Putamen (tissue), 1 donor: ENCODE data around the gene CRLF1.
"Not testable (repeated sequence)": the region's sequence is repeated elsewhere in the genome, so short reads cannot be mapped to it uniquely, and the experiment has no call there.

Experiments used
- DNase-seq: peaks from one replicate; pipeline ENCODE4 v3.0.0-alpha.2; 2016; ENCODE audit warnings: low spot score

Gene CRLF1

DNA sequence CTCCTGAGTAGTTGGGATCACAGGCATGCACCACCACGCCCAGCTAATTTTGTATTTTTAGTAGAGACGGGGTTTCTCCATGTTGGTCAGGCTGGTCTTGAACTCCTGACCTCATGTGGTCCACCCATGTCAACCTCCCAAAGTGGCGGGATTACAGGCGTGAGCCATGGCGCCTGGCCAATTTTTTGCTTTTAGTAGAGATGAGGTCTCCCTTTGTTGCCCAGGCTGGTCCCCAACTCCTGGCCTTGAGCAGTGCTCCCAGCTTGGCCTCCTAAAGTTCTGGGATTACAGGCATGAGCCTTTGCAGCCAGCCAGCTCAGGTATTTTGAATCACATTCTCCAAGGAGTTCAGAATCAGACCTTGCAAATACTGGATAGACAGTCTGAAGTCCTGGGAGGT lies 13.9 kb downstream of the CRLF1 start:
- DNase-seq = not testable (repeated sequence)

DNA sequence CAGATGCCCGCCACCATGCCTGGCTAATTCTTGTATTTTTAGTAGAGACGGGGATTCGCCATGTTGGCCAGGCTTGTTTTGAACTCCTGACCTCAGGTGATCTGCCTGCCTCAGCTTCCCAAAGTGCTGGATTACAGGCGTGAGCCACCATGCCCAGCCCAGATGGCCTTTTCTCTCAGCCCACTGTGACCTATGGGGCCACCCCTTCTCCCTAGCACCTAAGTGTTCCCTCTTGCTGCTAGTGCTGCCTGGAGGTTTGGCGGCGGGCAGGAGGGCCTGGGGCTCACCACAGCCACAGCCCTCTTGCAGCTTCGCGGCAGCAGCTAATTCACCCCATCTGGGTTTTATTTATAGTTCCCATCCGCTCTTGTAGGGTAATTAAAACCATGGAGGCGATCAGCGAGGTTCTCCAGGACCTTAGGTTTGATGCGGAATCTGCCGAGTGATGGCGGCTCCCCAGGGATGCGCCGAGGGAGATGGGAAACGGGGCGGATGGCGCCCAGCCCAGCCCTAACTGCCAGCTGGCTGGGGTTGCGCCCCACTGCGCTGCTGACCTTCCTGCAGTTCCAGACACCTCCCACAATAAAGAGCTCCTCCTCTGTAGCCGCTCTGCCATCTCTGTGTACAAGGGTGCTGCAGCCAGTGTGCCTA lies 14.7 kb downstream of the CRLF1 start:
- DNase-seq = no peak

DNA sequence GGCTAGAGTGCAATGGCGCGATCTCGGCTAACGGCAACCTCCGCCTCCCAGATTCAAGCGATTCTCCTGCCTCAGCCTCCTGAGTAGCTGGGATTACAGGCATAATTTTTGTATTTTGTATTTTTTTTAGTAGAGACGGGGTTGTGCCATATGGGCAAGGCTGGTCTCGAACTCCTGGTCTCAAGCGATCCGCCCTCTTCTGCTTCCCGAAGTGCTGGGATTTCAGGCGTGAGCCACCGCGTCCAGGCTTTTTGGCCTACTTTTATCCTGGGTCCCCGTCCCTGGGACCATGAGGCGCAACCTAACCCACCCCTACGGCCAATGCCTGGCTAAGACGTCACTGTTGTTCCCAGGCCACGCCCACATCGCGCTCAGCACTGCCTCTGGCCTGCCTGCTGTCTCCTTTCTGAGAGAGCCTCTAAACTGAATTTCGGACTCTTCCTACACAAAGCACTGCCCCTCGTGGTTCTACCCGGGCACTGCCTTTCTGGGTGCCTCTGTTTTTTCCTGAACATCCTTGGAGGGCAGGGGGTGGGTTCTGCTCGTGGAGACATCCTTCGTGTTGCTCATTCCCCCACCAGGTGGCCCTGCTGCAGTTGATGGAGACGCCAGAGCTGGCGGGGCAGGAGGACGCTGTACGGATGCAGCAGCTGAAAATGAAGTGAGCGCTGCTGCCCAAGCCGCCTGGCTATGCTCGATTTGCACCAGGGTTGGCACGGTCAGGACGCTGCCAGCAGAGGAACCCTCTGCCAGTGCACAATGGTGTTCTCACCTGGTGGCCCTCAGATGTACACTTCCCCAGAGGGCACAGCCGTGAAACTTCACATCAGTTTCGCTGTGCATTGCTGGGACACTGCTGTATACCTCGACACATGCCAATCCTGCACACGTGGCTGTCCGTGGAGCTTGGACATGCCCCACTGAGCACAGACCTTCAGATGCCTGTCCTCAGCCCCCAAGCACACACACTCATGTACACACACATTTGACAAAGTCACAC lies 16.0 kb downstream of the CRLF1 start:
- DNase-seq = peak; percentile 87

DNA sequence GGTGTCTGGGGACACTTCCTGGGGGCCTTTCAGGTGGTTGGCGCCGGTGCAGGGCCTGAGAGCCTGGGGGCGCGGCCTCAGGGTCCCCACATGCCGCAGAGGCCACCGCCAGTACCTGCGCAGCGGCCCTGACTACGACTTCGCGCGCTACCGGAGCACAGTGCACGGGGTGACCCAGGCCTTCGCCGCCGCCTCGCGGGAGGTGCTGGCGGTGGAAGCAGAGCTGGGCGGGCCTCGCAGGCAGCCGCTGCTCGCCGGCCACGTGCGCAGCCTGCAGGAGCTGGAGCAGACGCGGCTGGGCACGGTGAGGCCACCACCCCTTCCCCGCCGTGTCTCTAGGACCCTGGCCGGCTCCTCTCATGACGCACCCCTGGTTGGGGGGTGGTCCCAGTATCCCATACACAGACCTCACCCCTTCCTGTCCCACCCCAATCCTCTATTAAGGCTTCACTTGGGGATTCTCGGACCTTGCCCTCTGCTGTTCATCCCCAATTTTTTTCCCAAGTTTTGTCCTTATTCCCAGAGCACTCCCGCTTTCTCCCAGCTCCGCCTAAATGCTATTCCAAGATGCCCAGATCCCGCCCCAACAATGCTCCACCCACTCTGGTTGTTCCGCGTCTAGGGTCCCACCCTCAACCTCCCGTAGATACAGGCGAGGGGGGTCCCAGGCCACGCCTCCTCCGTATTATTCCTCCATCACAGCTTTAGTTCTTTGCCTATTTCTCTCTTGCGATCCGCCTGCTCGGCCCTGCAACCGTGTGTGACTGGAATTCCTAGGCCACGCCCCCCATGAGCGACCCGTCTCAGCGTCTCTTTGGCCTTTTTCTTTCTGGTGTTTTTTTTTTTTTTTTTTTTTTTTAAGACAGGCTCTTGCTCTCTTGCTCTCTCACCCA lies 17.0 kb downstream of the CRLF1 start:
- DNase-seq = no peak

DNA sequence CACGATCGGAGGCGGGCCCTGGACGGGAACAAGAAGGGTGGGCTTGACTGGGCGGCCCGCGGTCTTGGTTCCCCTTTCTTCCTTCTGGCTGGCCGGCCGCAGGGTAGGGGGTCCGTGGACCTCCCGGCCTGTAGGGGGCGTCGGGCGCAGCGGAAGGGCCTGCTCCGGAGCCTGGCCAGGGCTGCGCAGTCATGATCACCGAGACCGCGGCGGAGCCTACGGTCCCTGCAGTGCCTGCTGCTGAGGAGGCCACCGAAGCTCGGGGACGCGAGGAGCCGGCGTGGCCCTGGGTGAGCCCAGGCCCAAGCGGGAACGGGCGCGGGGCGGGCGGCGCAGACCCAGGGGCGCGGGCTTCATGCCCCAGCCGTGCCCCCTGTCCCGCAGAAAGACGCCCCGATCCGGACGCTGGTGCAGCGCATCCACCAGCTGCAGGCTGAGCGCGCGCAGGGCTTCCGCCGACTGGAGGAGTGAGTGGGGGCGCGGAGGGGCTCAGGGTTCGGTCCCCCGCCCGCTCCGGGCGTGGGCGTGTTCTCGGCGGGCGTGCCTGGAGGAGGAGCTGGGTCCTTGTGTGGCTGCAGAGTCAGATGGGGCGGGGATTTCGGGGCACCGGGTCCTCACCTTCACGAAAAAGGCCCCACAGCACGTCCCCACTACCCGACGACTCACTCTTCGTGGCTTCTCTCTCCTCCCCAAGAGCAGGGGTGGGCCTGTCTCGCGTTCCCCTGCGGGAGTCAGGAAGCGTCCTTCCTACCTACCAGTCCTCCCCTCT lies 17.8 kb downstream of the CRLF1 start, which contains the start of gene REX1BD:
Gene REX1BD, plus strand, starts transcription at position 188 of the 769 bp plus-strand sequence. Its CDS starts 4 bp downstream, at position 192.
- peak; percentile 78 for DNase-seq

DNA sequence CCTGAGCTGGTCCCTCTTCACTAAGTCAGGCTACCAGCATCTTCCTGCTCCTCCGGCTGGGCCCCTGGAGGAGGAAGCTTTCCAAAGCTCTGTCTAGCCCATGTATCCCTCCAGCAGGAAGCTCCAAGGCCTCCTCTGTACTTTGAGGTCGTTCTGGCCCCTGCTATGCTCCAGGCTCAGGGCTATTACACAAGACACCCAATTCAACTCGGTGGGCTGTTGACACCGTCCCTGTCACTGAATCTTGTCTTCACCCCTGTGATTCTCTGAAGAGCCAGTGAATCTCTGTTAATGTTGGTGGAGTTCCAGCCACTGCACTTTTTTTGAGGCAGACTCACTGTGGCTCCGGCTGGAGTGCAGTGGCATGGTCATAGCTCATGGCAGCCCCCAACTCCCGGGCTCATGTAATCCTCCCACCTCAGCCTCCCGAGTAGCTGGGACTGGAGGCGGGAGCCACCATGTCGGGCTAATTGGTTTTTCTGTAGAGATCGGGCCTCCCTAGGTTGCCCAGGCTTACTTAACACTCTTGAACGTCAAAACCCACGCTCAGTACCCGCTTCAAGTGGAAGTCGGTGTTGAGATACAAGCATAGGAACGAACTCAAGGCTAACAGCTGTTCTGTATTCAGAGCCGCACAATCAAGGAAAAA lies 18.5 kb downstream of the CRLF1 start:
- no peak for DNase-seq

DNA sequence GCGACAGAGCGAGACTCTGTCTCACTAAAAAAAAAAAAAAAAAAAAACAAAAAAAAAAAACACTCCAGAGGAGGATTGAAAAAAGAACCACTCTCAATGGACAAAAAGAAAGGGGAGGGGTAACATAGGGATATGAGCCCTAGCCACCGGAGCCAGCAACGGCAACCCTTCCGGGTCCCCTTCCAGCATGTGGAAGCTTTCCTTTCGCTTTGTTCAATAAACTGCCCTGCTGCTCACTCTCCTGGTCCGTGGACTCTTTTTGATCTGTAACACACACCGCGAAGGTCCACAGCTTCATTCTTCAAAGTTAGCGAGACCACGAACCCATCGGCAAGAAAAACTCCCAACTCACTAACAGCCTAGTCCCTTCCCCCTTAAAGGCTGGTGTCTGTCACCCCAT lies 19.0 kb downstream of the CRLF1 start:
- no peak for DNase-seq

DNA sequence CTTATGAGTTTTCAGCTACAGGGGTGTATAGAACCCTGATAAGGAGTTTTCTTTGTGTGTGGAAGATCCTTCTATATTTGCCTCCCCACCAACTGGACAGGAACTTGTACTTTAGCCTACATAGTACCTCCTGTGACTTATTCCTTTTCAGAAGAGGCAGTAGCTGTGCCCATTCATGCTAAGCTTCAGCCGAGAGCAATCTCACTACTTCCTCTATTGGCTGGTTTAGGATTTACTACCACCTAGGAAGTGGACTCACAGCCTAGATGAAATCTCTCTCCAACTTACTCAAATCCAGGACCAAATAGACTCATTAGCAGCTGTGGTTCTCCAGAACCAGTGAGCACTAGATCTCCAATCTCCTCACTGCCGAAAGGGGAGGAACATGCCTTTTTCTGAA lies 20.3 kb downstream of the CRLF1 start:
- no peak for DNase-seq

DNA sequence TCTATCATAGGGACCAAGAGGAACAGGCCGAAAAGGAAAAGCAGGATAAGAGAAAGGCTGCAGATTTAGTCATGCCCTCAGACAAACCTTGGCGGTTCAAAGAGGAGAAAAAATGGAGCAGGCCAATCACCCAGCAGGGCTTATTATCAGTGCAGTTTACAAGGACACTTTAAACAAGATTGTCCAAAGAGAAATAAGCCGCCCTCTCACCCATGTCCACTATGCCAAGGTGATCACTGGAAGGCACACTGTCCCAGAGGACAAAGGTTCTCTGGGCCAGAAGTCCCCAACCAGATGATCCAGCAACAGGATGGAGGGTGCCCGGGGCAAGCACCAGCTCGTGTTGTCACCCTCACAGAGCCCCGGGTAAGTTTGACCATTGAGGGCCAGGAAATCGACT lies 26.3 kb downstream of the CRLF1 start:
- DNase-seq = no peak

DNA sequence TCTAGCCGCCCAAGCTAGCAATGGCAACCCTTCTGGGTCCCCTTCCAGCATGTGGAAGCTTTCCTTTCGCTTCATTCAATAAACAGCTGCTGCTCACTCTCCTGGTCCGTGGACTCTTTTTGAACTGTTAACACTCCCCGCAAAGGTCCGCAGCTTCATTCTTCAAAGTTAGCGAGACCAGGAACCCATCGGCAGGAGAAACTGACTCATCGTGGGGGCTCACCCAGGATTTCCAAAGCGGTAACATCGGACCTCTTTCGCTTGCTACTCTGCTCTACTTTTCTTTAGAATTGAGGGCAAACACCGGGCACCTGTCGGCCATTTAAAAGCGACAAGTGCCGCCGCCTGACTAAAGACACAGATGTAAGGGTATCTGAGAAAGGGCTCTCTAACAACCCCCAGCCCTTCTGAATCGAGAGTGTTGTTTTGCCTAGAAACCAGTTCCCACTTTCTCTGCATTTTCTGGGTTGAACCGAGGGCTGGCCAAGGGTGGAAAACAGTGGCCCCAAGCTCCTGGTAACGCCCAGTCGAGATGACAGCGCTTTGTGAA lies 29.2 kb downstream of the CRLF1 start:
- no peak for DNase-seq

DNA sequence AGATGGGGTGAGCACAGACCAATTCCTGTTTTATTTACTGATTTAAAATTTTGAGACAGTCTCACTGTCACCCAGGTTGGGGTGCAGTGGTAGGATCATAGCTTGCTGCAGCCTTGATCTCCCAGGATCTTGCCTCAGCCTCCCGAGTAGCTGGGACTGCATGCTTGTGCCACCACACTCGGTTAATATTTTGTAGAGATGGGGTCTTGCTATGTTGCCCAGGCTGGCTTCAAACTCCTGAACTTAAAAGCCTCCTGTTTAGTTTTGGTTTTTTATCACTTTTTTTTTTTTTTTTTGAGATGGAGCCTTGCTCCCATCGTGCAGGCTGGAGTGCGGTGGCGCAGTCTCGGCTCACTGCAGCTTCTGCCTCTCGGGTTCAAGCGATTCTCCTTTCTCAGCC lies 30.2 kb downstream of the CRLF1 start:
- DNase-seq = no peak

DNA sequence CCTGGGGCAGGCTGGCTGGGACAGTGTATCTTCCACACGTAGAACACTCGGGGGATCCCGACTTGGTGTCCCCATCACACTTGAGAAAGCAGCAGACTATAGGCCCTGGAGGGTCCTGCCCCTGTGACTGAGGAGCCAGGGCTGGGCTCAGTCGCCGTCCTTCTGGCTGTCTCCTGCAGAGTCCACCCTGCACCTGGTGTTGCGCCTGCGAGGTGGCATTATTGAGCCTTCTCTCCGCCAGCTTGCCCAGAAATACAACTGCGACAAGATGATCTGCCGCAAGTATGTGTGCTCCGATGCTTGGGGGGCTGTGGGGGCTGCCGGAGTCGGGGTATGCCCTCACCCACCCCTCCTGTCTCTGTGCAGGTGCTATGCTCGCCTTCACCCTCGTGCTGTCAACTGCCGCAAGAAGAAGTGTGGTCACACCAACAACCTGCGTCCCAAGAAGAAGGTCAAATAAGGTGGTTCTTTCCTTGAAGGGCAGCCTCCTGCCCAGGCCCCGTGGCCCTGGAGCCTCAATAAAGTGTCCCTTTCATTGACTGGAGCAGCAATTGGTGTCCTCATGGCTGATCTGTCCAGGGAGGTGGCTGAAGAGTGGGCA lies 31.8 kb downstream of the CRLF1 start:
- DNase-seq = no peak

DNA sequence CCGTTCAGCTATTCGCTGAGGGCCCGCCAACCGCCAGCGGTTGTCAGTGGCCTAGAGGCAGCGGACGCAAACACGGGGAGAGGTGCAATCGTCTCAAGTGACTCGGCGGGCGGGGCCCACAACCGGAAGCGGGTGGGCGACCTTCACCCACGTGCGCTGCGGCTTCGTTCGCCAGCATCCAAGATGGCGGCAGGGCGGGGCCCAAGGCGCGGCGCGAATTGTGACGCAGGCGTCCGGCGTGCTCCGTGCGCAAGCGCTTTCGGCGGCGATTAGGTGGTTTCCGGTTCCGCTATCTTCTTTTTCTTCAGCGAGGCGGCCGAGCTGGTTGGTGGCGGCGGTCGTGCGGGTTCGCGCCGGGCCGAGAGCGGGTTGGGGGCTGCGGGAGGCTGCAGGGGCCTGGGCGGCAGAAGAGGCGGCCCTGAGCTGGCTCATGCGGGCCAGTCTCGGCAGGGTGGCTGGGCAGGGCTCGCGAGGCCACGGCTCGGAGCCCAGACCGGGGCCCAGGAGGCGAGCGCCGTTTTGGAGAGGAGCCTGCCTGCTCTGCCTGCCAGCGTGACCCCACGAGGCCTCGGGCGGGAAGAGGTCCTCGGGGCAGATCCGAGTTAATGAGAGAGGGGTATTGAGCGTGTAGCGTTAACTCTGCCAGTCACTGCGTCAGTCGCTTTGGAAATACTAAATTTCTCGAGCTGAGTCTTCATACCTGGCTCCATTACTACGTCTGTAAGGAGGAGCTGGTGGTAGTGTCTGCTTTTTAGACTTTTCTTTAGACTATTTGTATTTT lies 34.8 kb downstream of the CRLF1 start, which contains the start of gene UBA52:
Gene UBA52, plus strand, starts transcription at position 294 of the 781 bp plus-strand sequence. CDS start 1,444 bp downstream, outside the sequence.
- DNase-seq = peak; percentile 95

DNA sequence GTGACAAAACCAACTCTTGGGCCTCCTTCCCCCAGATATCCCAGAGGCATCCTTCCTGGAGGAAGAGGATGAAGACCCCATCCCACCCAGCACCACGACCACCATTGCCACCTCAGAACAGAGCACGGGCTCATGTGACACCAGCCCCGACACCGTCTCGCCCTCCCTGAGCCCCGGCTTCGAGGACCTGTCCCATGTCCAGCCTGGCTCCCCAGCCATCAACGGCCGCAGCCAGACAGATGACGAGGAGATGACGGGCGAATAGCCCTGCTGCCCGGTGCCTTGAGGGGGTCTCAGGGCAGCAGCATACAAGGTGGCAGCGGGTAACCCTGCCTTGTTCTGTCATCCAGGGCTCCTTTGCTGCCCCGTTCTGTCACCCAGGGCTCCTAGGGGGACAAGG lies 38.2 kb downstream of the CRLF1 start:
- no peak for DNase-seq

DNA sequence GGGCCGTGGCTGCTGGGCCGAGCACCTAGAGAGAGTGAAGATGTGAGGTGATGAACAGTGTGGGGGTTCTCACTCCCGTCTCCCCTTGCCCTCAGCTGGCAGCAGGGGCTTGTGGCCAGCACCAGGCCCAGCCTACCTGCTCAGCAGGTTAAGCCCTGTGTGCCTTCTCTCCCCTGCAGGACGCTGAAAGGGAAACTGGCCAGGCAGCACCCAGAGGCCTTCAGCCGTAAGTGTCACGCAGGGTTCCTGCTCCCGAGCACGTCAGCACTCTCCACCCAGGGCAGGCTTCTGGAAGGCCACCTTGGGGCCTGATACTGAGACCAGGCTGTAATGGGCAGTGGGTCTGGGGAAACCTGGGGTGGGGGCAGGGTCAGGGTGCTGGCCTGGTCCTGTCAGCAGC lies 39.6 kb downstream of the CRLF1 start:
- DNase-seq = no peak

DNA sequence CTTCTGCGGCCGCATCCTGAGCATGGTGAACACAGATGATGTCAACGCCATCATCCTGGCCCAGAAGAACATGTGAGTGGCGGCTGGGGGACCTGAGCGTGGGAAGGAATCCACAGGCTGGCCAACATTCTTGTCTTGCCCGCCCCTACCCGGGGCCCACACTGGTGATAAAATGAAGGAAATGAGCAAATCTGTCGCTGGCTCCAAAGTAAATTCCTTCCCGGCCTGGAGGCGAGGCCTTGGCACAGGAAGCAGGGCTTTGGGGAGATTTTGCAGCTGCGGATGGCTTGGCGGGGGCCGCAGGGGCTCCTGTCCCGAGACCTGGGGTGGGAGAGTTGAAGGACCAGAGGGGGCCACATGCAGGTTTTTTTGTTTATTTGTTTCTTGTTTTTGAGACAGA lies 44.5 kb downstream of the CRLF1 start:
- DNase-seq = no peak

DNA sequence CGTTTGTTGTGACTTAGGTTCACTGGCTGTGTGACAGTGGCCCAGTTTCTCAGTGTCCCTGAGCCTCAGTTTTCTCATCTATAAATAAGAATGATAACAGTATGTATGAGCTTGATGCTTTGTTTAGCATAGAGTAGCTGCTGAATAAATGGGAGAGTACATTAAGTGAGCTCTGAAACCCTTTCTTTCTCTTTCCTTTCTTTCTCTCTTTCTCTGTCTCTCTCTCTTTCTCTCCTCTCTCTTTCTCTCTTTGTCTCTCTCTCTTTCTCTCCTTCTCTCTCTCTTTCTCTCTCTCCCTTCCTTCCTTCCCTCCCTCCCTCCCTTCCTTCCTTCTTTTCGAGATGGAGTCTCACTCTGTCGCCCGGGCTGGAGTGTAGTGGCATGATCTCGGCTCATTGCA lies 46.9 kb downstream of the CRLF1 start:
- DNase-seq = no peak

DNA sequence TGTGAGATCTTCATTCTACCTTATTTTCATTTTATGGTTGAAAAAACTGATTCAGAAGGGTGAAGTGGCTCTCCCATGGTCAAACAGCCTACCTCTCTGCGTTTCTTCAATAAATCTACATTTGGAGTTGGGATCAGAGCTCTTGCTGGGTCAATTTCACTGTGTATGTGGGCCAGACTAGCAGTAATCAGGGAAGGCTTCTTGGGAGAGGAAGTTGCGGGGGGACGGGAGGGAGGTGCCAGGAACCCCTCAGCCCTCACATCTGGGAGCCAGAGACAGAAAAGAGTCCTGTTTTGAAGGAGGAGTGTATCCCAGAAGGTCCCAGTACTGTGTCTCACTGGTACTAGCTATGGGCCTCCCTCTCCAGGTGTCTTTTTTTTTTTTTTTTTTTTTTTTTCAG lies 48.0 kb downstream of the CRLF1 start:
- DNase-seq = no peak

DNA sequence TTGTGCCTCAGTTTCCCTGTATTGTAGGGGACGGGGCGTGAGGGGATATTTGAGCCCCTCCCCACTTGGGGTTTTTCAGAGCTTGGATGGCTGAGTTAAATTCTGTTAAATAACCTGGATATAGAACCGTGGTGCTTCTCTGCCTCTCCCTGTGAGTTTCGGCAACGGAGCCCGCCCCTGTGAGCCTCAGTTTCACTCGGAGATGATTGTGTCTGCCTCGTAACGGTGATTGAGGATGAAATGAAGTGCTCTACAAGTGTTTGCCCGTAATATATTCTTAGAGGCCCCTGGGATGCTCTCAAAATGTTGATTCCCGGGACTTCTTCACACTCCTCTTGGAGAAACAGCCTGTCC lies 48.4 kb downstream of the CRLF1 start:
- DNase-seq = no peak
